Measurements from ENCODE around the gene LLCFC1.

GRCh38 chr7:142913566-142913965, 25.7 kb upstream of the LLCFC1 start:
- TF ChIP-seq POLR2A (IDR thresholded peaks at IDR 0.05; ENCODE audit: low read depth, low read length): no peak
- no peak for TF ChIP-seq POLR2AphosphoS5 (IDR thresholded peaks at IDR 0.05; ENCODE audit: low read depth, low read length)
- no peak for TF ChIP-seq TAF1 (IDR thresholded peaks at IDR 0.05; ENCODE audit: borderline replicate concordance, low read depth, low read length)
